Activated T-cell treated with anti-CD3 and anti-CD28 coated beads, Interleukin-2, amount 50 U/mL, for 72 hours (primary cell): Measurements from ENCODE around the gene TRMT5. TPM values are rescaled to one million over a fixed set of nuclear protein-coding genes. Genes with fewer than 3 reads are reported as not detected.

Experiments
- ATAC-seq, 2 donors: fragments of 150-1000 bp; cut with Tn5 transposase; replicated peaks in 1 of 2; 2 replicates each; pipeline ENCODE4 v1.10.0; 2021; ENCODE audit warnings: moderate library complexity in 2 of 2, mild to moderate bottlenecking in 1 of 2
- DNase-seq, 2 donors: peaks; one replicate each; pipeline ENCODE4 v3.0.0; 2021 to 2022; ENCODE audit warnings: mixed read lengths in 1 of 2
- H3K27ac Mint-ChIP-seq: one replicate; pipeline ENCODE4 v1.8.0; 2022; ENCODE audit warnings: mild to moderate bottlenecking, moderate library complexity, mixed read lengths
- H3K27me3 Mint-ChIP-seq: one replicate; pipeline ENCODE4 v1.8.0; 2022; ENCODE audit warnings: low read depth, mixed read lengths
- H3K36me3 Mint-ChIP-seq, 2 donors: one replicate each; pipeline ENCODE4 v1.8.0; 2022; ENCODE audit warnings: mixed read lengths in 2 of 2, mild to moderate bottlenecking in 1 of 2; ENCODE audit not compliant: insufficient read depth in 2 of 2
- H3K4me1 Mint-ChIP-seq: one replicate; pipeline ENCODE4 v1.8.0; 2022; ENCODE audit warnings: low read depth, mixed read lengths
- H3K4me3 Mint-ChIP-seq, 2 donors: one replicate each; pipeline ENCODE4 v1.8.0; 2022; ENCODE audit warnings: mild to moderate bottlenecking in 2 of 2, mixed read lengths in 2 of 2, moderate library complexity in 2 of 2
- H3K9me3 Mint-ChIP-seq, 2 donors: one replicate each; pipeline ENCODE4 v1.8.0; 2022; ENCODE audit warnings: mixed read lengths in 2 of 2
- total RNA-seq, 2 donors: library from RNA; stranded (reverse); gene quantifications; one replicate each; pipeline ENCODE4 v1.2.3, GENCODE V29; 2022

The TRMT5 gene
- total RNA-seq, 2 donors from 2014 or later = 9.5 to 10.6 TPM

DNA sequence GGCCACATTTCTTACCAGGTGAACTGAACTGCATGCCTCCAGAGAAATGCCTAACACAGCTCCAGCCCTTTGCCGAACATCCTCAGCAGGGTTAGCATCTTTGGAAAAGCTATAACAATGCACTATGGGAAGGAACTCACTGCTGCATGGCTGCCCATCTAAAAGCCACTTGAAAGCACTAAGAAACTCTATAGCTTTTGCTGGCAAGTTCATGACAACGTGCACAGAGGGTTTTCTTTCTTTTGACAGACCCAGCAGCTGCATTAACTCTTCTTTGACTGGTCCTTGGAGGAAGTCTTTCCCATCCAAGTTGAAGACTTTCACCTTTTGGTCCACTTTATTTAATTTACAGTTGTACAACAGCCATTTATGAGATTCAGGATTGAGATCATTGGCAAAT is 5.3 kb downstream of the TRMT5 start:
- Mint-ChIP-seq H3K27ac (peak overlapping the region; percentile 54), H3K27me3 (no peaks in the 10 kb centered on the region), H3K4me3 (no peak overlapping the region), H3K4me1 (peaks cover 34% of the 10 kb centered on the region), H3K9me3 (no peaks in the 10 kb centered on the region), H3K36me3 (peaks cover 2 to 25% of the 10 kb centered on the region in 2 donors)
- ATAC-seq (no peak), DNase-seq (no peak)

DNA sequence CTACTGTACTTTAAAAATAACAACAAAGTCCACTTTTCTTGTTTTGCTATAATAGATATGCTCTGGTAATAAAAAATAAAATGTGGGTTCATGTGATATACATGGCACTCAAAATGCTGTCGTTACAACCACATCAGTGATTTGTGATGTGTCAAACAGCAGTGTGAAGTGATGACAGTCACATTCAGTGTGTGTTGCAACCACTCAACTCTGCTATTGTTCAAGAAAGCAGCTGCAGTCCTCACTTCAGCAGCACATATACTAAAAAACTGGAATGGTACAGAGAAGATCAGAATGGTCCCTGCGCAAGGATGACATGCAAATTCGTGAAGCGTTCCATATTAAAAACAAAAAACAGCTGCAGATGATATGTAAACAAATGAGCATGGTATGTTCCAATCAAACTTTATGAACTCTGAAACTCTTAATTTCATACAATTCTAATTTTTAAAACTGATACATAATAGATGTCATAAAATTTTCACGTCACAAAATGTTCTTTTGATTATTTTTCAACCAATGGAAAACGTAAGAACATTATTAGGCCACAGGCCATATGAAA is 6.7 kb downstream of the TRMT5 start:
- Mint-ChIP-seq H3K4me3 (no peak overlapping the region), H3K9me3 (no peaks in the 10 kb centered on the region), H3K27ac (no peak overlapping the region), H3K27me3 (no peaks in the 10 kb centered on the region), H3K4me1 (peaks cover 21% of the 10 kb centered on the region), H3K36me3 (peaks cover 2 to 21% of the 10 kb centered on the region in 2 donors)
- DNase-seq = no peak
- no peak for ATAC-seq

DNA sequence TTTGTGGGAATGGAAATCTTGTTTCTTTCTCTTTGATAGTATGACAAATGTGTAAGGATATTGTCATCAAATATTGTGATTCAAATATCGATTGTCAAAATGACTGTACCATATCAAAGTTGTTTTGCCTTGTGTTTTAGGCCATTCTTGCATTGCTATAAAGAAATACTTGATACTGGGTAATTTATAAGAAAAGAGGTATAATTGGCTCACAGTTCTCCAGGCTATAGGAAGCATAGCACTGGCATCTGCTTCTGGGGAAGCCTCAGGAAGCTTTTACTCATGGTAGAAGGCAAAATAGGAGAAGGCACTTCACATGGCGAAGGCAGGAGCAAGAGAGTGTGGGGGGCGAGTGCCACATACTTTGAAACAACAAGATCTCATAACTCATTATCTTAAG is 7.8 kb downstream of the TRMT5 start:
- Mint-ChIP-seq H3K4me1 (peaks cover 10% of the 10 kb centered on the region), H3K27me3 (no peaks in the 10 kb centered on the region), H3K36me3 (peaks cover 2 to 21% of the 10 kb centered on the region in 2 donors), H3K9me3 (no peaks in the 10 kb centered on the region), H3K4me3 (no peak overlapping the region), H3K27ac (peak overlapping the region; percentile 58)
- no peak for ATAC-seq
- no peak for DNase-seq

DNA sequence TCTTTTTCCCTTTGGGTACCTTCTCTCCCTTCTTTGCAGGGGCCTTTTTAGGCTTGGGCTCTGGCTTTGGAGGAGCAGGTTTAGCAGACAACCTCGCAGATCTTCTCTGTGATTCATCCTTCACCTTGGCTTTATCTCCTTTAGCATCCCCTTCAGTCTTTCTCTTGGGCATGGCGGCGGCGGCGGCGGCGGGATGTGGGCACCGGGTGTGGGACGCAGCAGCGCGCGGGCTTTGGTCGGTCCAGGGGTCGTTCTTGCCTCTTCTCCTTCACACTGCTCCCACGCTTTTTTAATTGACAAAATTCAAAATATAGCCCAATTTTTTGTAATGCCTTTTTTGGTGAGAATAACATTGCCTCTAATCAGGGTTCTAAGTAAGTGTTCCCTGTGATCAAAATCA is 8.6 kb downstream of the TRMT5 start:
- no peaks in the 10 kb centered on the region for H3K27me3 Mint-ChIP-seq
- DNase-seq = no peak
- H3K4me3 Mint-ChIP-seq = no peak overlapping the region
- H3K27ac Mint-ChIP-seq = no peak overlapping the region
- H3K9me3 Mint-ChIP-seq = no peaks in the 10 kb centered on the region
- H3K36me3 Mint-ChIP-seq = peaks cover 2 to 15% of the 10 kb centered on the region in 2 donors
- no peak for ATAC-seq
- peaks cover 5% of the 10 kb centered on the region for H3K4me1 Mint-ChIP-seq

- H3K4me3 Mint-ChIP-seq = no peak overlapping the region
- H3K36me3 Mint-ChIP-seq = peaks cover 2 to 9% of the 10 kb centered on the region in 2 donors
- ATAC-seq (no peak), DNase-seq (no peak)
- H3K4me1 Mint-ChIP-seq = peaks cover under 1% of the 10 kb centered on the region
- no peaks in the 10 kb centered on the region for H3K27me3 Mint-ChIP-seq
- peak overlapping the region; percentile 27 for H3K27ac Mint-ChIP-seq
- H3K9me3 Mint-ChIP-seq = no peaks in the 10 kb centered on the region
Observed at GRCh38 chr14:60971271-60971670, 9.6 kb downstream of the TRMT5 start.

DNA sequence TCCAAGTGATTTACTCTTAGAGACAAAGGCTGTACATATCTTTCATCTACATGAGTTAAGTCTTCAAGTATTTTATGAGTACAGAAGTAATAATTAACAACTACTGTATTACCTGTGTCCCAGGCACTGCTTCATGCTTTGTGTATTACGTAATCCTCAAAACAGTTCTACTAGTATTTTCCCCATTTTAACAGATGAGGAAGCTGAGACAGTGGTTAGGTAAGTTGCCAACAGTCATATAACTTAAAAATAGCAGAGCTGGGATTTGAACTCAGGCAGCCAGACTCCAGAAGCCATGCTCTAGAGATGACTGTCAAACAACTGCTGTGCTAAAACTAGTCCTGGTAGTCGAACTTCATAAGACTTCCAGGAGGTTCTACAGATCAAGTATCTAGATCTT is 10.7 kb downstream of the TRMT5 start:
- DNase-seq (no peak), ATAC-seq (no peak)
- peaks cover 12% of the 10 kb centered on the region for H3K4me1 Mint-ChIP-seq
- H3K9me3 Mint-ChIP-seq = no peaks in the 10 kb centered on the region
- H3K27me3 Mint-ChIP-seq = no peaks in the 10 kb centered on the region
- H3K4me3 Mint-ChIP-seq = no peak overlapping the region
- no peak overlapping the region for H3K27ac Mint-ChIP-seq
- H3K36me3 Mint-ChIP-seq = peaks cover 2 to 8% of the 10 kb centered on the region in 2 donors

DNA sequence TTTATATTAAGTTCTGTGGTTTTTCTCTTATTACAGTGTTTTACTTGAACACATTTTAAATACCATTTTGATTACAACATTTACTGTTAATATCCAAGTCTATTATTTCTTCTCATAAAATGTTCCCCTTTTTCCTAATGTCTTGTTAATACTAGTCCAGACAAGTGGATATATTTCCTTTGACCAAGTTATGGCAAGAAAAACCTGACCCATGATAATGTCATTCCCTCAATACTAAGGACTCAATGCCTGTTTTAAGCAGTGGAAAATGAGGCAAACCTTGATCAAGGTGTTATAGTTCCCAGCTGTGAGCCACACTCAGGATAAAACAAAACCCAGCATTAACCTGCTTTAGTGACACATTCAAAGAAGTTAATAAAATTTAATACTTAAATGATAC is 12.2 kb downstream of the TRMT5 start:
- Mint-ChIP-seq H3K4me1 (peaks cover 17% of the 10 kb centered on the region), H3K27ac (no peak overlapping the region), H3K27me3 (no peaks in the 10 kb centered on the region), H3K9me3 (no peaks in the 10 kb centered on the region), H3K4me3 (no peak overlapping the region), H3K36me3 (peaks cover 0 to 4% of the 10 kb centered on the region in 2 donors)
- DNase-seq = no peak
- ATAC-seq = no peak

- no peak overlapping the region for H3K4me3 Mint-ChIP-seq
- peaks cover 17% of the 10 kb centered on the region for H3K4me1 Mint-ChIP-seq
- peaks cover 0 to 3% of the 10 kb centered on the region in 2 donors for H3K36me3 Mint-ChIP-seq
- H3K27ac Mint-ChIP-seq = no peak overlapping the region
- no peak for DNase-seq
- H3K9me3 Mint-ChIP-seq = no peaks in the 10 kb centered on the region
- H3K27me3 Mint-ChIP-seq = no peaks in the 10 kb centered on the region
- ATAC-seq = no peak
Observed at GRCh38 chr14:60968099-60968498, 12.8 kb downstream of the TRMT5 start.

GRCh38 chr14:60965402-60965801 is 15.5 kb downstream of the TRMT5 start:
- Mint-ChIP-seq H3K4me1 (peaks cover 17% of the 10 kb centered on the region), H3K36me3 (peaks cover 4 to 5% of the 10 kb centered on the region in 2 donors), H3K27ac (peak overlapping the region; percentile 70), H3K4me3 (peak overlapping the region in 1 of 2 donors; percentile 58), H3K27me3 (no peaks in the 10 kb centered on the region), H3K9me3 (peaks cover 0 to 3% of the 10 kb centered on the region in 2 donors)
- ATAC-seq (peak; percentile 97 to 98), DNase-seq (peak; percentile 19 to 31)

GRCh38 chr14:60964904-60965303 is 16.0 kb downstream of the TRMT5 start:
- no peak for DNase-seq
- Mint-ChIP-seq H3K27me3 (no peaks in the 10 kb centered on the region), H3K9me3 (peaks cover 0 to 6% of the 10 kb centered on the region in 2 donors), H3K36me3 (peaks cover 7 to 9% of the 10 kb centered on the region in 2 donors), H3K4me1 (peaks cover 17% of the 10 kb centered on the region), H3K4me3 (no peak overlapping the region), H3K27ac (no peak overlapping the region)
- peak; percentile 36 to 38 for ATAC-seq

DNA sequence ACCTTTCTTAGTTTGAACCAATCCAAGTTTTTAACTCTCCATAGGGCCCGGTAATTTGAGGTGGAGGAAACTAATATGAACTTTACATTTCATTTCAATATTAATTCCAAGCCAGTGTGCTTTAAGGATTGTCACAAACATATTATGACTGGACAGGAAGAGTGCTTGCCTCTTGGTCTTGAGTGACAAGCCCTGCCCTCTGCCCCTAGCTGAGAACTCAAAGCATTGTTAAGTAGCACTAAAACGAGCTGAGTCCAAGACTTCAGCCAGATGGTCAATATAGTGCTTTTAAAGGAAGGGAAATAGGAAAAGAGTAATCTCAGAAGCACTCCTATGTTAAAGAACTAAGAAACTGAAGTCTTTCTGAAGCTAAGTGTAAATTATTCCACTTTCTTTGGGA is 17.1 kb downstream of the TRMT5 start:
- H3K36me3 Mint-ChIP-seq = peaks cover 13 to 17% of the 10 kb centered on the region in 2 donors
- no peaks in the 10 kb centered on the region for H3K27me3 Mint-ChIP-seq
- ATAC-seq = no peak

GRCh38 chr14:60958146-60958545 is 22.7 kb downstream of the TRMT5 start:
- peaks cover 20 to 28% of the 10 kb centered on the region in 2 donors for H3K9me3 Mint-ChIP-seq
- peak overlapping the region in 1 of 2 donors; percentile 23 for H3K4me3 Mint-ChIP-seq
- H3K36me3 Mint-ChIP-seq = peaks cover 42 to 50% of the 10 kb centered on the region in 2 donors
- ATAC-seq = no peak
- no peak overlapping the region for H3K27ac Mint-ChIP-seq
- H3K4me1 Mint-ChIP-seq = peaks cover 16% of the 10 kb centered on the region
- no peaks in the 10 kb centered on the region for H3K27me3 Mint-ChIP-seq
- DNase-seq = no peak

More for the DNA sequence above, 17.1 kb downstream of the TRMT5 start:
- Mint-ChIP-seq H3K9me3 (peaks cover 3 to 10% of the 10 kb centered on the region in 2 donors), H3K4me1 (peaks cover 17% of the 10 kb centered on the region), H3K27ac (no peak overlapping the region), H3K4me3 (no peak overlapping the region)
- DNase-seq = no peak

DNA sequence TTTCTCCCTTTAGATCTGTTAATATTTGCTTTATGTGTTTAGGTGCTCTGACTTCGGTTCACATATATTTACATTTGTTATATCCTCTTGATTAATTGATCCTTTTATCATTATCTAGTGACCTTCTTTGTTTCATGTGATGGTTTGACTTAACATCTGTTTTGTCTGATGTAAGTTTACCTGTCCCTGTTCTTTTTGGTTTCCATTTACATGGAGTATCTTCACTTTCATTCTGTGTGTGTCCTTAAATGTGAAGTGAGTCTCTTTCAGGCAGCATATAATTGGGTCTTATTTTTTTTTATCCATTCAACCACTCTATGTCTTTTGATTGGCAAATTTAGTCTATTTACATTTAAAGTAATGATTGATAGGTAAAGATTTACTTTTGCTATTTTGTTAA is 24.2 kb downstream of the TRMT5 start:
- H3K27ac Mint-ChIP-seq = peak overlapping the region; percentile 78
- DNase-seq = no peak
- peaks cover 16% of the 10 kb centered on the region for H3K4me1 Mint-ChIP-seq
- no peaks in the 10 kb centered on the region for H3K27me3 Mint-ChIP-seq
- peak overlapping the region in 1 of 2 donors; percentile 61 for H3K4me3 Mint-ChIP-seq
- H3K36me3 Mint-ChIP-seq = peaks cover 42 to 50% of the 10 kb centered on the region in 2 donors
- H3K9me3 Mint-ChIP-seq = peaks cover 20 to 28% of the 10 kb centered on the region in 2 donors
- peak; percentile 50 to 55 for ATAC-seq

GRCh38 chr14:60956202-60956601 is 24.7 kb downstream of the TRMT5 start:
- Mint-ChIP-seq H3K4me1 (peaks cover 16% of the 10 kb centered on the region), H3K36me3 (peaks cover 40 to 48% of the 10 kb centered on the region in 2 donors), H3K27ac (peak overlapping the region; percentile 78), H3K4me3 (peak overlapping the region in 1 of 2 donors; percentile 61), H3K9me3 (peaks cover 20 to 28% of the 10 kb centered on the region in 2 donors), H3K27me3 (no peaks in the 10 kb centered on the region)
- DNase-seq (no peak), ATAC-seq (peak; percentile 67 to 75)
